Measurements from ENCODE around the gene POU2F2. TPM values are rescaled to one million over a fixed set of nuclear protein-coding genes. Genes with fewer than 3 reads are reported as not detected.

POU2F2 gene
- total RNA-seq, 1 experiment from 2014 or later, result 0.89 TPM

DNA sequence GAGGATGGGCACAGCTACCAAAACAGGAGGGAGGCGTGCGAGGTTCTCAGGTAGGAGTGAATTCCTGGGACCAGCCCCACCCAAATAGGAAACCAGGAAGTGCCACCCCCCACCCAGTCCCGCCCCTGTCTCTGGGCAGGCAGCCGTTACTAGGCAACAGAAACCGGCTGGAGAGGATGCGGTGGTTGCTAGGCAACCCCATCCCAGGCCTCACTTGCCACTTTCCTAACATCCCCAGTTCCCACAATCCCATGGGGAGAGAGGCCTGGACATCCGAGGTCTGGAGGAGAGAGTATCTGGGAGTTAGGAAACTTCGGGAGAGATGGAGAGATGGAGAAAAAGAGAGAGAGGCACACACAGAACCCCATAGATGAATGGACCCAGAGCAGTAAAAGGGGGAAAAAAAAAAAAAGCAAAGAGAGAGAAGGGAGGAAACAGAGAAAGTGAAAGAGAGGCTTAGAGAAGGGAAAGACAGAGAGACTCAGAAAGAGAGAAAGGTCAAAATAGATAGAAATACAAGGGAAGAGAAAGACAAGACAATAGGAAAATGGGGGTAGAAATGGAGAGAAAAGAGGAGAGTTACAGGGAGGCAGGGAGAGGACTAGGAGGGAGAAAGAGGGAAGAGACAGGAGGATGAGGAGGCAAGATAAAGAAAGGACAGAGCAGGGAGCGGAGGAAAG lies 66.0 kb downstream of the POU2F2 start:
- H3K9me3 ChIP-seq (ENCODE audit: control insufficient read depth in 1 of 2, insufficient read depth in 1 of 2, low read depth in 1 of 2, low read length in 2 of 2), result no peaks in the 10 kb centered on the region
- ChIA-PET POLR2A (no interaction called here), RAD21 (ENCODE audit: low non-redundant PET in 1 of 2, low total read pairs in 2 of 2, uncharacterized antibody in 2 of 2, unreplicated experiment in 2 of 2) (no interaction called here), CTCF (no interaction called here)
- no peak overlapping the region for H3K27ac ChIP-seq (ENCODE audit: low read depth, low read length)
- H3K79me2 ChIP-seq (ENCODE audit: insufficient read depth, low read length), result no peaks in the 10 kb centered on the region
- BruUV-seq (replicated peaks), result no TSS peak
- H3K27me3 ChIP-seq (ENCODE audit: insufficient read depth, low read length), result peaks cover 20% of the 10 kb centered on the region; the same call in 1 of the 2 replicates
- no peak overlapping the region for H3K9ac ChIP-seq (ENCODE audit: low read length)
- H2AFZ ChIP-seq (ENCODE audit: low read depth, low read length, poor library complexity, severe bottlenecking), result no peak overlapping the region
- no peaks in the 10 kb centered on the region for H3K36me3 ChIP-seq (ENCODE audit: control insufficient read depth in 1 of 2, insufficient read depth in 2 of 2, low read length in 2 of 2)
- H4K20me1 ChIP-seq (ENCODE audit: insufficient read depth), result no peaks in the 10 kb centered on the region
- intact Hi-C loops (cut with micrococcal nuclease), result no loop called here
- DNase-seq (ENCODE audit: low read depth, low spot score) (no peak), ATAC-seq (peak; percentile 39; the same call in 1 of the 2 replicates)
- H3K9me2 ChIP-seq (ENCODE audit: insufficient read depth), result no peaks in the 10 kb centered on the region; the same call in 1 of the 2 replicates
- H3K4me1 ChIP-seq (ENCODE audit: control insufficient read depth in 1 of 2, insufficient read depth in 2 of 2, low read length in 2 of 2), result peaks cover 0 to 8% of the 10 kb centered on the region in 2 experiments; a peak in 2 of 4 replicates
- TF ChIP-seq CEBPB (IDR thresholded peaks at IDR 0.05; ENCODE audit: low read depth), result no peak
- no peak for TF ChIP-seq SIN3A (IDR thresholded peaks at IDR 0.05; ENCODE audit: low read depth)
- no peak for TF ChIP-seq ELF1 (IDR thresholded peaks at IDR 0.05; ENCODE audit: borderline replicate concordance, low read depth)
- TF ChIP-seq POLR2A (IDR thresholded peaks at IDR 0.05; ENCODE audit: borderline replicate concordance, extremely low read depth, insufficient read depth, insufficient read length), result no peak
- no peak overlapping the region for H3K4me2 ChIP-seq (ENCODE audit: low read length)
- no peak overlapping the region for H3K4me3 ChIP-seq (replicated peaks in 1 of 2; ENCODE audit: low read depth in 1 of 2, low read length in 2 of 2)

DNA sequence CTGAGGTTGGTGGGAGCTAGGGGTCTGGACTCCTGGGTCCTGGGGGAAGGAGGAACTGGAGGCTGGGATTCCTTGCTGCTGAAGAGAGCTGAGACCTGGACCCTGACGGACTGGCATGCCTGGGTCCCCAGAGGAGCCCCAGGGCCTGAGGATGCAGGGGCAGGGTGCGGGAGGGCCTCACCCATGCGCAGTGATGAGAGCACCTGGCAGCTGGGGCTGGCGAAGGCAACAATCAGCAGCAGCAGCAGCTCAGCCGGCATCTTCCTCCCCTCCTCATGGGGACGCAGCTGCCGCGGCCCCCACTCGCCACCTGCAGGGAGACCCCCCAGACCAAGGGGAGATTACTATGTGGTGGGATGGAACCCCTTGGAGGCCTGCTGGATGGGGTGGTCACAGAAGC lies 66.7 kb downstream of the POU2F2 start:
- Histone ChIP-seq H3K36me3 (ENCODE audit: control insufficient read depth in 1 of 2, insufficient read depth in 2 of 2, low read length in 2 of 2) (no peaks in the 10 kb centered on the region), H3K27me3 (ENCODE audit: insufficient read depth, low read length) (peaks cover 20% of the 10 kb centered on the region; the same call in 1 of the 2 replicates), H3K79me2 (ENCODE audit: insufficient read depth, low read length) (no peaks in the 10 kb centered on the region), H3K4me3 (replicated peaks in 1 of 2; ENCODE audit: low read depth in 1 of 2, low read length in 2 of 2) (no peak overlapping the region), H3K4me1 (ENCODE audit: control insufficient read depth in 1 of 2, insufficient read depth in 2 of 2, low read length in 2 of 2) (peaks cover 0 to 8% of the 10 kb centered on the region in 2 experiments; a peak in 2 of 4 replicates), H3K27ac (ENCODE audit: low read depth, low read length) (no peak overlapping the region), H3K9me2 (ENCODE audit: insufficient read depth) (no peaks in the 10 kb centered on the region; the same call in 1 of the 2 replicates), H3K9ac (ENCODE audit: low read length) (no peak overlapping the region), H2AFZ (ENCODE audit: low read depth, low read length, poor library complexity, severe bottlenecking) (no peak overlapping the region), H3K4me2 (ENCODE audit: low read length) (no peak overlapping the region), H3K9me3 (ENCODE audit: control insufficient read depth in 1 of 2, insufficient read depth in 1 of 2, low read depth in 1 of 2, low read length in 2 of 2) (no peaks in the 10 kb centered on the region), H4K20me1 (ENCODE audit: insufficient read depth) (no peaks in the 10 kb centered on the region)
- ATAC-seq (no peak), DNase-seq (ENCODE audit: low read depth, low spot score) (no peak)
- ChIA-PET RAD21 (ENCODE audit: low non-redundant PET in 1 of 2, low total read pairs in 2 of 2, uncharacterized antibody in 2 of 2, unreplicated experiment in 2 of 2) (no interaction called here), POLR2A (no interaction called here), CTCF (no interaction called here)
- BruUV-seq (replicated peaks), result no TSS peak
- intact Hi-C loops (cut with micrococcal nuclease), result no loop called here
- TF ChIP-seq POLR2A (IDR thresholded peaks at IDR 0.05; ENCODE audit: borderline replicate concordance, extremely low read depth, insufficient read depth, insufficient read length) (no peak), JUND (IDR thresholded peaks at IDR 0.05) (no peak), YY1 (IDR thresholded peaks at IDR 0.05; ENCODE audit: extremely low read depth, insufficient replicate concordance, low read depth, low read length) (no peak), ELF1 (IDR thresholded peaks at IDR 0.05; ENCODE audit: borderline replicate concordance, low read depth) (no peak), POLR2AphosphoS5 (IDR thresholded peaks at IDR 0.05; ENCODE audit: low read depth, low read length) (no peak), SIN3A (IDR thresholded peaks at IDR 0.05; ENCODE audit: low read depth) (no peak), CTCF (IDR thresholded peaks at IDR 0.05 in 2 of 3, conservative IDR thresholded peaks at IDR 0.05 in 1 of 3; ENCODE audit: borderline replicate concordance in 1 of 3, insufficient read depth in 1 of 3, low read depth in 2 of 3, low read length in 2 of 3) (no peak), ZFX (IDR thresholded peaks at IDR 0.05) (no peak), CBX3 (IDR thresholded peaks at IDR 0.05; ENCODE audit: low read depth) (no peak), RAD21 (IDR thresholded peaks at IDR 0.05; ENCODE audit: low read depth) (no peak)
- TF ChIP-seq, protein P1, sequence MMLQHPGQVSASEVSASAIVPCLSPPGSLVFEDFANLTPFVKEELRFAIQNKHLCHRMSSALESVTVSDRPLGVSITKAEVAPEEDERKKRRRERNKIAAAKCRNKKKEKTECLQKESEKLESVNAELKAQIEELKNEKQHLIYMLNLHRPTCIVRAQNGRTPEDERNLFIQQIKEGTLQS (IDR thresholded peaks at IDR 0.05), result no peak
